Limb (tissue), 2 donors: ENCODE measurements around the gene TYW1B.
"Not testable (repeated sequence)": the region's sequence is repeated elsewhere in the genome, so short reads cannot be mapped to it uniquely, and the experiment has no call there.

Source experiments
- DNase-seq, 2 donors: peaks; one replicate each; pipeline ENCODE4 v3.0.0-alpha.2; 2016; ENCODE audit errors: extremely low spot score in 2 of 2

TYW1B gene

DNA sequence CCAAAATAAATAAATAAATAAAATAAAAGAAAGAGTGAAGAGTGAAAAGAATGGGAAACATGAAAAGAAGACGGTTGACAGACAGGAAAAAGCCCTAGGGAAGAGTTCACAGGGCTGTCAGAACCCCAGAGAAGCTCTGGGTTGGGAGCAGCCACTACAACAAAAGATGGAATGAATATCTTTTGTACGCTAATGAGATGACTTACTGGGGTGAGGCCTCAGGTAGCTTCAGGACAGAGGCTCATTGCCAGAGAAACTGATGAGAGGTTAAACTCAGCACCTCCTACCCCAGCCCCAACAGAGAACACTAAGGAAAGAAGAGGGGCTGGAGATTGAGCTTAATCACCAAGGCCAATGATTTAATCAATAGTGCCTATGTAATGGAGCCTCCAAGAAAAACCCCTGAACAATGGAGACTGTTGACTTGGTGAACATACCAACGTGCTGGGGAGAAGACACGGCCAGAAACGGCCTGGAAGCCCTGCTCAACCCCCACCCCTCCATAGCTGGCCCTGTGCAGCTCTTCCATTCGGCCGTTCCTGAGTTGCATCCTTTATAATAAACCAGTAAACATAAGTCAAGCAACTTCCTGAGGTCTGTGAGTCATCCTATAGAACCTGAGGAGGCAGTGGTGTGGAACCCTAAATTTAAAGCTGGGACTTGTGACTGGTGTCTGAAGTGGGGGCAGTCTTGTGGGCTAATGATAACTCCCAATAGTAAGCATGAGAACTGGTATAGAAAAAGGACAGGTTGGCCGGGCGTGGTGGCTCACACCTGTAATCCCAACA is 11.4 kb downstream of the TYW1B start:
- DNase-seq: not testable (repeated sequence)

DNA sequence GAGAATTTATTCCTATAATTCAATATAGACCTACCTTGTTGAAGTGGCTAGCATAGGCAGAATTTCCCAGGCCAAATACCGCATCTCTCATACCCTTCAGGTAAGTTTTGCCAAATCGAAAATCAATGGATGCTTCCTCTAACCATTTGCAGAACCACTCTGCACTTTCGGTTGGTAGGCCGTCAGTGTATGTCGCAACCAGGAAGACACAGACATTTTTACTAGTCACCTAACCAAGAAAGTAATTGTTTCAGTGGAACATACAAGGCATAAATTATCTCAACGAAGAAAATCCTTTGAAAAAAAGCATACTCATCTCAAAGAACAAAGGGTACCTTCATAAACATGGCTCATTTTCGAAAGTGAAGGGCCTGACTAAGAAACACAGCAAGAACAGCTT is 17.6 kb downstream of the TYW1B start:
- DNase-seq: not testable (repeated sequence)

- not testable (repeated sequence) for DNase-seq
Observed at GRCh38 chr7:72808511-72808910, 19.5 kb downstream of the TYW1B start.

DNA sequence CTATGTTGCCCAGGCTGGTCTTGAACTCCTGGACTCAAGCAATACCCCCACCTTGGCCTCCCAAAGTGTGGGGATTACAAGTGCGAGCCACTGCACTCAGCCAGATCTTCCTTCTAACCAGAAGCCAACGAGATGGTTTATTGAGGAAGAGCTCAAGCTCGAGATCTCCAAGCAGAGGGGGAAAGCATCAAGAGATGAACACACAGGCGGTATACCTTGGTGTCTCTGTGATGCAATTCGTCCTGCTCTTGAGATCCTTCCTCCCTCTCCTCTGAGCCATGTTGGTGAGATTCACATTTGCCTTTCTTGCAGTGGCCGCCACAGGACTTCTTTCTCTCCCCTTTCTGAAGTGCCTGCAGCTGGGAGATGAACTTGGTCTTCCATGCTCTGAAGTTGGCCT is 21.1 kb downstream of the TYW1B start:
- not testable (repeated sequence) for DNase-seq

DNA sequence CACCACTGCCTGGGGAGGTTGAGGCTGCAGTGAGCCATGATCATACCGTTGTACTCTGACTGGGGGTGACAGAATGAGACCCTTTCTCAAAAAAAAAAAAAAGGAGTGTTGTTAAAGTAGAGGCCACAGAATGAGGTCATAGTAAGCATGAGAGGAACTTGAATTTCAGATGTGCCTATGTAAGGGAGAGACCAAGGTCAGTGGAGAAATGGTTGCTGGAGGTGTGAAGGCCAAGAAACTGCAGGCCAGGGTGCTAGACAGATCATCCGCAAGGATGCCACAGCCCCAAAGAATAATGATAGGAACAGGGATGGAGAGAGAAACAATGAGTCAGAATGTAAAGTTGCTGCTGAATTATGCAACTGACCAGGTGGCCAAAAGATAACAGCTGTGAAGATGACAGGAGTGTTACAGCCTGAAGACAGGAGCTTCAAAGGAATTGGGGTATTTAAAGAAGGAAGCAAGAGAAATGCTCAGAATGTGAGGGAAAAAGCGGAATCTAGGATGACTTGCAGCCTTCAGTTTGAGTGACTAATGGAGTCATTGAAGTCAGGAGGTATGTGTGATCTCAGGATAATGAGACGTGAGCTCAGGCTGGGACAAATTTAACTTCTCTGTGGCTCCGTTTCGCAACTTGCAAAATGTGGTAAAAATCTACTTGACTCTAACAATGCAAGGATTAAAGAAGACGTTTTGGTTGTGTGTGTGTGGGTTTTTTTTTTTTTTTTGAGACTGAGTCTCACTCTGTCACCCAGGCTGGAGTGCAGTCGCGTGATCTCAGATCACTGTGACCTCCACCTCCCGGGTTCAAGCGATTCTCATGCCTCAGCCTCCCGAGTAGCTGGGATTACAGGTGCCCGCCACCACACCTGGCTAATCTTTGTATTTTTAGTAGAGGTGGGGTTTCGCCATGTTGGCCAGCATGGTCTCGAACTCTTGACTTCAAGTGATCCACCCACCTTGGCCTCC is 22.2 kb downstream of the TYW1B start:
- DNase-seq: no peak

DNA sequence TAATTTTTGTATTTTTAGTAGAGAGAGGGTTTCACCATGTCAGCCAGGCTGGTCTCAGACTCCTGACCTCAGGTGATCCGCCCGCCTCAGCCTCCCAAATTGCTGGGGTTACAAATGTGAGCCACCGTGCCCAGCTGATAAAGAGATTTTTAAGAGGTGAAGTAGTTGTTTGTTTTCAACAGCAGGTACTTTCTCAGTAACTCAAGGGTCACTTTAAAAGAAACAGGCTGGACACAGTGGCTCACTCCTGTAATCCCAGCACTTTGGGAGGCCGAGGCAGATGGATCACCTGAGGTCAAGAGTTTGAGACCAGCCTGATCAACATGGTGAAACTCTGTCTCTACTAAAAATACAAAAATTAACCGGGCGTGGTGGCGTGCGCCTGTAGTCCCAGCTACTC is 24.2 kb downstream of the TYW1B start:
- not testable (repeated sequence) for DNase-seq

DNA sequence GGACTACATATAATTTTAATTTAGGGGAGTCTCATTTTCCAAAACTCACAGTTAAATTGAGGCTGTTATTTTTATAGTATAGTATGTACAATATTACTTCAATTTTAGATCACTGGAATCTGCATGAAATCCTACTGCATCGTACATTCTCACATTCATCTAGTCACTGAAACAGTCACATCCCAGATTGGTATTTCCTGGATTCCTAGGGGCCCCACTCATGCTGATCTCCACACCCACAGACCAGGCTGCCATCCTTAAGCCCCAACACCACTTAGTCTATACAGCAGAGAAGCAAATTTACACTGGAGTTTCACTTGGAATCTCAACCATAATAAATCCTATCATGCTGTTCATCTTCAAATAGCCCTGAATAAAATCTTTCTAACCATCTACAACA is 26.4 kb downstream of the TYW1B start:
- DNase-seq: not testable (repeated sequence)

- DNase-seq: not testable (repeated sequence)
Observed at GRCh38 chr7:72795401-72795800, 32.6 kb downstream of the TYW1B start.

DNA sequence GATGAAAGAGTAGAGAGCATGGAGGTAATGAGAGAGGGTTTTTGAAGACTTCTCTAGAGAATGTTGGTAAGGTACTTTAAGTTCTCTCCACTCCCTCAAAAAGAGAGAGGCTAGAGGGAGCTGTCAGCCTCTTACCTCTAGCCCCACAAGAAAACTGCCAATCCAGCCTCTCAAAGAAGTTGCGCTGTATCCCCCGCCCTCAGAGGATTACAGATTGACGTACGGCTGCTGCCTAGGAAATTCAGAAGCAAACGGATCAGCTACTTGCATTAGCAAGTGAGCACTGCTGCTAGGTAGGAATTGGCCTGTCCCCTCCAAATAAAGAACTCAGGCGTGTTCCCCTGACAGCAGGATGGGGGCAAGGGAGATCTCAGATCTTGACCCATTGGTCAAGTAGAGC is 34.2 kb downstream of the TYW1B start:
- DNase-seq: no peak

GRCh38 chr7:72790698-72791060 is 37.3 kb downstream of the TYW1B start:
- not testable (repeated sequence) for DNase-seq

DNA sequence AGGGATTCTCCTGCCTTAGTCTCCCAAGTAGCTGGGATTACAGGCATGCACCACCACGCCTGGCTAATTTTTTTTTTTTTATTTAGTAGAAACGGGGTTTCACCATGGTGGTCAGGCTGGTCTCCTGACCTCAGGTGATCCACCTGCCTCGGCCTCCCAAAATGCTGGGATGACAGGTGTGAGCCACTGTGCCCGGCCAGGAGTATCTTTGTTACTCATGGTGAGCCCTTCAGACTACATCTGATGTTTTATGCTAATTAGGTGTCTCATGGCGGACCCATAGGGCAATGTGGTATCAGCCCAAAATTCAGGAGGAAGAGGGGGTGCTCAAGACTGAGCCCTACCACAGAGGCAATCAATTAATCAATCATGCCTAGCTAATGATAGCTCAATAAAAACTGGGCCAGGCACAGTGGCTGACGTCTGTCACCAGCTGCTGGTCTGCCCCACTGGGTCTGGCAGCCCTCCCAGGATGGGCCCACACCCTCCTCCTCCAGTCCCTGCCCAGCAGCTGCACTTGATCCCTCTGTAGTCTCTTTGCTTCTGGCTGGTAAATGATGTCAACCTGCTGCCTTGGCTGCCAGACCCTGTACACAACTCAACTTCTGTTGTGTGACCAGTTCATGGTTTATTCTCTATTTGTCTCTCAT is 37.8 kb downstream of the TYW1B start:
- DNase-seq: not testable (repeated sequence)

DNA sequence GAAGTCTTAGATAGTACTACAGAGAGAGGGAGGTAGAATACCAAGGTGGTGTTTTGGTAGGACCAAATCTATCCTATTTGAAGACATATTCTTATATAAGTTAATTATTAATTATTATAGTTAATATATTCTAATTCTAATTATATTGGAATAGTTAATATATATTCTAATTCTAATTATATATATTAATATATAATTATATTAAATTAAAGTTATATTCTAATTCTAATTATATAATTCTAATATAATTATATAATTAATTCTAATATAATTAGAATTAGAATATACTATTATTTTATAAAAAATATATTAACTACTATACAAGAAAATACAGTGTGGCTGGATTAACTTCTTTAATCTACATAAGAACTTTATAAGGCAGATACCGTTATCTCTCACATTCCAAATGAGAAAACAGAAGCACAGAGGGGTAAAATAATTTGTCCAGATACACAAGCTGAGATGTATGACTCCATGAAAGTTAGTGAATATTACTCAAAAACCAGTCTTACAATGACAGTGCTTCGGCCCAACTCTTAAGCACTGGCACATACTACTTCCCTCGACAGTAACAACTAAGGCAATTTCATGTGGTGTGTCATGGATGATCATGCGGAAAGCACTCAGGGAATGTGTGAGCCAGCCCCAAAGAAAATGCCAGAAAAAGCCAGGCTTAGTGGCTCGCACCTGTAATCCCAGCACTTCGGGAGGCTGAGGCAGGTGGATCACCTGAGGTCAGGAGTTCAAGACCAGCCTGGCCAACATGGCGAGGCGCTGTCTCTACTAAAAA is 42.6 kb downstream of the TYW1B start:
- DNase-seq: no peak

GRCh38 chr7:72783601-72784370 is 44.2 kb downstream of the TYW1B start:
- not testable (repeated sequence) for DNase-seq

DNA sequence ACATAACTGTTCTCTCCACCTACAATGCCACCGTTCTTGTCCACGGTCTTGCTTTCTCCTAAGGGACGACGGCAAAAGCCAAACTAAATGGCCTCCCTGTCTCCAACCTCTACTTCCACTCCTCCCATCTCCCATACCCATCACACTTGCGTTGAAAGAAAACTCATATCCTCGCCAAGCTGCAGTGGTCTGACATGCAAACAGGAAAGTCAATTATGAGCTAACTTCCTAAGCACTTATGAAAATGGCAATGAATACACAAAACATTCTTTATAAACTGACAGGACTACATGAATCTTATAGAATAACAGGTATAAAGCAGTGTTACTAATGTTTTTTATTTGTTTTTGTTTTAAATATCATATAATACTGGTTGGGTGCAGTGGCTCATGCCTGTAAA is 46.4 kb downstream of the TYW1B start:
- no peak for DNase-seq

GRCh38 chr7:72781161-72781560 is 46.8 kb downstream of the TYW1B start:
- no peak for DNase-seq

DNA sequence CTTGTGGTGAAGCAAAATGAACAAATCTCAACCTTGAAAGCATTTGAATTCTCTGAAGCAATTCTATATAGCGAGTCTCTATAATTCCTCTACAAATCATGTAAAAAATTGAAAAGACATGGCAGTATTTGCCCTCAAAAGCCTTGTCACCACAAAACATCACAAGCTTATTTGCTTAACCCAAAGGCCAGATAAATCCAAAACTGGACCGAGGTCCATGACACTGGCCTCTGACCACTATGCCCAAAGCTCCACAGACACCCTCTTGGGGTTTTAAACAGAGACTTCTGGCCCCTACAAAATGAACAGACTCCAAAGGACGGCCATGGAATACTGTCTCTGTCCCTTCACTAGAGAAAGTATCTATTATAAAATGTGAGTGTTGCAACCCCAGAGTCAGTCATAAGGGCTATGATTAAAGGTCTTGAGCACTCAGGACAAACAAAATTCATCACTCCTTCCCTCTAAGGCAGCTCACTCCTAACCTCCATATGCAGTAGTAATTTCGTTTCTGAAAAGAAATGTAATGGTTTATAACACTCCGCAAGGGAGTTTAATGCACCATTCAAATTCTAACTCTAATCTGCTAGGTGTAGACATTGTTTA is 47.6 kb downstream of the TYW1B start:
- DNase-seq: not testable (repeated sequence)

- DNase-seq: not testable (repeated sequence)
Observed at GRCh38 chr7:72777167-72777566, 50.8 kb downstream of the TYW1B start.

DNA sequence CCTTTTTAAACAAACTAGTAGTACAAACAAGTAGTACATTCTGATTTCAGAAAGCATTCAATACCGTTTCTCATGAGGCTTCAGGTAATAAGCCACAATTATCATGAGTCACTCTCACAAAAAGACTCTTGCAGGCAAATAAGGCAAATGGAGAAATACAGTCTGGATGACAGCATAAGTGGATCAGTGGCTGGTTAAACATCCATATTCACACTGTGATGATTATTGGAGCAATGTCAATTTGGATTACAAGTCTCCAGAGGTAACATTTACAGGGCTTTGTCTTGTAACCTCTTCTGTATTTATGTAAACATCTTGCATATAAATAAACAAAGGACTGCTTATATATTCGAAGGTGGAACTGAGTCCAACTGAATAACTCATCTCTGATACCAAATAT is 55.4 kb downstream of the TYW1B start:
- not testable (repeated sequence) for DNase-seq

DNA sequence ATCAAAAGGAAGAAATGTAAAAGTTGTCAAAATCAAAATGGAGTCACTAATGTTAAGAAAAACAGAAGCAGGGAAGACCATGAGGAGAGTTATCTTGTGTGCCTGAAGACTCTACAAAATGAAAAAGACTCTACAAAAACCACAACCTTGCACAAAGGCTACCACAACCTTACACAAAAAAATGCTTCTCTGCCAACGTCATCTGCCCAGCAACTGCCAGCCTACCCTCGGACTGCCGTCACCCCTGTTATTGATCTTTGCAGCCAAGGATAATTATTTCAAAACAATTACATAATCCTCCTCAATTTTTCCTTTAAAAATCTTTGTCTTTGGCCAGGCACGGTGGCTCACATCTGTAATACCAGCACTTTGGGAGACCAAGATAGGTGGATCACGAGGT is 61.0 kb downstream of the TYW1B start:
- DNase-seq: not testable (repeated sequence)

DNA sequence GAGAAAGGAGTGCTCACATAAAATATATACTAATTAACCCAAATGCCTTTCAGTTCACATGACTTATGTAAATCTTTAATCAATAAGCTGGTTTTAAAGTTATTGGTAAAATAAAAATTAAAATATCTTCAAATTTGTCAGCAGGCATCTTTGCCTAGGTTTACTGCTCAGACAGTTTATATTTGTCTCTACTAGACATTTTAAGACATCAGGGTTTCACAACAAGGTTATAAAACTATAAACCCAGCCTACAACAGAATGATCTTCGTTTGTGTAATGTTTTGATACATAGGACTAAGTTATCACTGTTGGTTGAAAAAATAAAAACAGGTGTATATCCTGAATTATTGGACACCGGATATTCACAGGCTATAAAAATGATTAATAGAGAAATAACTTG is 67.4 kb downstream of the TYW1B start:
- no peak for DNase-seq
